Left ventricle myocardium inferior (tissue), 1 donor: ENCODE results near the gene CEP128. TPM values are rescaled to one million over a fixed set of nuclear protein-coding genes. Genes with fewer than 3 reads are reported as not detected.

Experiments
- DNase-seq: peaks from one replicate; pipeline ENCODE4 v3.0.0-alpha.2; 2020
- H3K27ac ChIP-seq: fragments of 200-600 bp; replicated peaks from 2 replicates; pipeline ENCODE4 v1.8.0; 2021
- H3K27me3 ChIP-seq: fragments of 200-600 bp; 2 replicates; pipeline ENCODE4 v1.8.0; 2021; ENCODE audit warnings: low read depth
- H3K36me3 ChIP-seq: fragments of 200-600 bp; 2 replicates; pipeline ENCODE4 v1.8.0; 2021
- H3K4me1 ChIP-seq: fragments of 200-600 bp; 2 replicates; pipeline ENCODE4 v1.8.0; 2021
- H3K4me3 ChIP-seq: fragments of 200-600 bp; 2 replicates; pipeline ENCODE4 v1.8.0; 2021; ENCODE audit warnings: mild to moderate bottlenecking, moderate library complexity
- H3K9me3 ChIP-seq: fragments of 200-600 bp; replicated peaks from 2 replicates; pipeline ENCODE4 v1.8.0; 2021
- intact Hi-C: fragments of 100-400 bp; cut with micrococcal nuclease; formaldehyde crosslinking; loops from one replicate; pipeline ENCODE4 v1.11.0; 2022
- total RNA-seq: library from RNA; stranded (reverse); fragmentation: NEBNext Ultra II Directional; extraction: Animal tissue kit (Norgen Biotek cat#: 25700); gene quantifications from one replicate; pipeline ENCODE4 v1.2.1, GENCODE V29; 2021
- TF ChIP-seq, protein P1 (sequence below): fragments of 200-600 bp; IDR thresholded peaks from 2 replicates; pipeline ENCODE4 v1.8.0; 2021; ENCODE audit warnings: antibody characterized with exemption, mild to moderate bottlenecking, borderline replicate concordance
- donor health status: DM: no; HTN: yes; CAD: no; lungs with severe emphysema.

Gene CEP128
- total RNA-seq, 1 donor from 2014 or later, result 2.3 TPM

DNA sequence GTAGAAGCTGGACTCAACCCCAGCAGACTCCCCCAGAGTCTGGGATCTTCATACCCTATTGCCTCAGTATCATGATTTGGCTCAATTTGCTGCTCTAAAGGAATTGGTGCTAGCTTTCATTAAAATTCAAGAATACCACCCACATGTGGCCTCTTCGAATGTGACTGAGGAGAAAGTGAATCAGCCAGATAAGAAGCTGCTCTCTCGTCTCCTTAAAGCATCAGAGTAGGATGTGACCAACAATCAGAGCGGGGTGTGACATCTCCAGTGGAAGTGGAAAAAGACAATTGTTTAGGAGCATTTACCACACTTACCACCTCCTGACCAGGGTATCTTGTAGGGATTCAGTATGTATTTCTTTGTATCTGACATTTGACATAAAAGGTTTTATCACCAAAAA, 452.0 kb downstream of the CEP128 start:
- Histone ChIP-seq H3K27ac (no peak overlapping the region), H3K27me3 (no peaks in the 10 kb centered on the region), H3K4me3 (no peak overlapping the region), H3K4me1 (no peaks in the 10 kb centered on the region), H3K9me3 (no peaks in the 10 kb centered on the region), H3K36me3 (no peaks in the 10 kb centered on the region)
- TF ChIP-seq, protein P1, sequence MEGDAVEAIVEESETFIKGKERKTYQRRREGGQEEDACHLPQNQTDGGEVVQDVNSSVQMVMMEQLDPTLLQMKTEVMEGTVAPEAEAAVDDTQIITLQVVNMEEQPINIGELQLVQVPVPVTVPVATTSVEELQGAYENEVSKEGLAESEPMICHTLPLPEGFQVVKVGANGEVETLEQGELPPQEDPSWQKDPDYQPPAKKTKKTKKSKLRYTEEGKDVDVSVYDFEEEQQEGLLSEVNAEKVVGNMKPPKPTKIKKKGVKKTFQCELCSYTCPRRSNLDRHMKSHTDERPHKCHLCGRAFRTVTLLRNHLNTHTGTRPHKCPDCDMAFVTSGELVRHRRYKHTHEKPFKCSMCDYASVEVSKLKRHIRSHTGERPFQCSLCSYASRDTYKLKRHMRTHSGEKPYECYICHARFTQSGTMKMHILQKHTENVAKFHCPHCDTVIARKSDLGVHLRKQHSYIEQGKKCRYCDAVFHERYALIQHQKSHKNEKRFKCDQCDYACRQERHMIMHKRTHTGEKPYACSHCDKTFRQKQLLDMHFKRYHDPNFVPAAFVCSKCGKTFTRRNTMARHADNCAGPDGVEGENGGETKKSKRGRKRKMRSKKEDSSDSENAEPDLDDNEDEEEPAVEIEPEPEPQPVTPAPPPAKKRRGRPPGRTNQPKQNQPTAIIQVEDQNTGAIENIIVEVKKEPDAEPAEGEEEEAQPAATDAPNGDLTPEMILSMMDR, result no peak
- DNase-seq, result no peak
- intact Hi-C loops, result no loop called here

DNA sequence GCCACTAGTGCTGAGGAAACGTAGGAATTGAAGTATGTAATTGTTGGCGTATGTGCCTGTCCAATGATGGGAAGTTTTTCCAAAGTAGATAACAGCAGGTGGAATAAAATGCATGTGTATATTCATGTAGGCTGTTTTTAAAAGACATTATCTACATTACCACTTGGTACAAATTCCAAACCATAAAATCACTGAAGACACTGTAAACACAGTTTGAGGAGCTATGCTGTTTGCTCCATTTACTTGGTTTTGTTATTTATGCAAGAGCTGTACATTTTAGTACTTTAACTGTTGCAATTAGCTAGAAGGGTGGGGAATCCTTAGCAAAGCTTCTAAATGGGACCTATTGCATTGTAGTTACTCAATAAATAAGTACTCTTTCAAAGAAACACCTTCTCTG, 455.8 kb downstream of the CEP128 start:
- intact Hi-C loops, result no loop called here
- H3K36me3 ChIP-seq, result no peaks in the 10 kb centered on the region
- TF ChIP-seq, protein P1, result no peak
- DNase-seq, result no peak
- no peaks in the 10 kb centered on the region for H3K4me1 ChIP-seq
- no peak overlapping the region for H3K4me3 ChIP-seq
- H3K9me3 ChIP-seq, result no peaks in the 10 kb centered on the region
- no peak overlapping the region for H3K27ac ChIP-seq
- H3K27me3 ChIP-seq, result no peaks in the 10 kb centered on the region

DNA sequence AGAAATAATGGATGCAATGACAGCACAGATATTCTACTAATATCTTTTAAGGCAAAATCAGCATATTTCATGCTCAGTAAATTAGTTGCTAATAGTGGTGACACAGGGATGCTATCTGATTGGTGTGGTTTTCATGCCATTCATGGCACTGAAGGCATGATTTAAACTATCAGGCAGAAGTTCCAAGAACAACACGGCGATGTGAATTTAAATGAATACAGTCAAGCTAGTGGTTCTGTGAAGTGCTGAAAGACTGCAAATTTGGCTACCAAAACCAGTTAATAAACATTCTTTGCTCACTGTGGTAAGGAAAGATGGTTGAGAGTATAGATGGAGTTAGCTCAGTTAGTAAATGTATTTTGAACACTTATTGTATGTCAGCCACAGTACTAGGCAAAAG, 458.2 kb downstream of the CEP128 start:
- no peaks in the 10 kb centered on the region for H3K36me3 ChIP-seq
- TF ChIP-seq, protein P1, result no peak
- no peak for DNase-seq
- intact Hi-C loops, result no loop called here
- no peak overlapping the region for H3K27ac ChIP-seq
- H3K27me3 ChIP-seq, result no peaks in the 10 kb centered on the region
- no peaks in the 10 kb centered on the region for H3K4me1 ChIP-seq
- H3K4me3 ChIP-seq, result no peak overlapping the region
- no peaks in the 10 kb centered on the region for H3K9me3 ChIP-seq

DNA sequence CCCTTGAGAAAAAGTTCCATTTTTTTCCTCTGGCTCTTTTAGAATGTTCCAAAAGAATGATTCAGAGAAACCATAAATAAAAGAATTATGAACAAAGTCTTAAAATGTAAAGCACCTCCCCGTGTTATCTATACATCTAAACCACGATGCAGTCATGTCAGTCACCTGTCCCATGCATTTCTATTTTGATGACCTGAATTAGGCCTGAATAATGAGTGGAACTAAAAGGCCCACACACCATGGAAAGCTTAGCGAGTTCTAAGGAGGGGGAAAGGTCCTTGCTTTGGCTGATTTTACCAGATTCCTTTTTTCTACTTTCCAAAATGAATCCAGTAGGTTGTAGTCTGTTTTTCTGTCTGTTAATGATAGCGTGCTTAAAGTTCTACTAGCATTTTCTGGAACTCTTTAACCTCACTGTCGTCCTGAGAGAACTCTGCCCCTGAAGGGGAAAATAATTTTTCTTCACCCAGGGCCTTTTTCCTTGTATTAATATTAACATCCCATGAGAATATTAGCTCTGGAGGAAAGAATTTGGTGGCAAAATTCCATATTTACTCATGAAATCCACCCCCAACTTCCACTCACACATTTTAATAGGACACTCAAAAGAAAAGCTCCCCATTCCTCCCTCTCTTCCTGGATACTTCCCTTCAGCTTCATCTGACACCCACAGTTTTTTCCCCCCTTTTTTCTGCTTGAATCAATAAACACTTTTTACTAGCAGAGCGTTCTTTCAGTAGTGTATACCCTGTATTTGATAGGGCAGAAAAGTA, 464.0 kb downstream of the CEP128 start:
- Histone ChIP-seq H3K36me3 (no peaks in the 10 kb centered on the region), H3K27me3 (no peaks in the 10 kb centered on the region), H3K9me3 (peaks cover 3% of the 10 kb centered on the region), H3K4me3 (no peak overlapping the region), H3K27ac (peak overlapping the region; percentile 59), H3K4me1 (no peaks in the 10 kb centered on the region)
- TF ChIP-seq, protein P1, result no peak
- intact Hi-C loops, result no loop called here
- no peak for DNase-seq

DNA sequence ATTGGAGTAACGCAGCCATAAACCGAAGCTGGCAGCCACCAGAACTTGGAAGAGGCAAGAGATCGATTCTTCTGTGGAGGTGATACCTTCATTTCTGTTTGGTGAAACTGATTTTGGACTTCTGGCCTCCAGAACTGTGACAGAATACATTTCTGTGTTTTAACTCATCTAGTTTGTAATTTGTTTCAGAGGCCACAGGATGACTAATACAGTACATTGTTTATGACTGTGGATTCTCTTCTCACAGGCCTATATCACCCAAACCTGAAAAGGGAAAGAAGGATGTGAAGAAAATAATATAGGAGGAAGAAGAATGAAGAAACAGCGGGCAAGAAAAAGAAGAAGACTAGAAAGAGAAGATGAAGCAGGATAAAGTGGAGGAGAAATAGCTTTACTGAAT, 466.5 kb downstream of the CEP128 start:
- Histone ChIP-seq H3K4me3 (no peak overlapping the region), H3K4me1 (no peaks in the 10 kb centered on the region), H3K36me3 (no peaks in the 10 kb centered on the region), H3K27ac (no peak overlapping the region), H3K9me3 (peaks cover 9% of the 10 kb centered on the region), H3K27me3 (no peaks in the 10 kb centered on the region)
- intact Hi-C loops, result no loop called here
- TF ChIP-seq, protein P1, result no peak
- DNase-seq, result no peak
